K562 (cell line): ENCODE results near the gene TBR1. TPM values are rescaled to one million over a fixed set of nuclear protein-coding genes. Genes with fewer than 3 reads are reported as not detected.

ENCODE experiments used
- ATAC-seq: fragments of 200-7000 bp; cut with Tn5 transposase; 3 replicates; pipeline ENCODE4 v1.9.1; 2020; ENCODE audit warnings: moderate library complexity
- BruUV-seq: library from RNA; stranded (reverse); fragments of 400-500 nt; replicated peaks from 2 replicates; lab custom pipeline; 2021; lab: Mats Ljungman, UMichigan
- CTCF ChIA-PET: fragments of 300-600 bp; formaldehyde crosslinking; extraction: SDS; loops from one replicate; lab custom pipeline; 2021; ENCODE audit warnings: low intra/inter-chr PET ratio; lab: Yijun Ruan, JAX
- POLR2A ChIA-PET: fragments of 300-600, 350-650 bp; sonication (Branson Sonifier 250); formaldehyde crosslinking; extraction: SDS; loops from one replicate; lab custom pipeline; 2021; ENCODE audit warnings: antibody characterized with exemption, inconsistent platforms; lab: Yijun Ruan, JAX
- DNase-seq, 4 experiments: peaks; one replicate each; pipeline versions ENCODE4 v3.0.0 to v3.0.0-alpha.2; 2011 to 2018; ENCODE audit warnings: low spot score in 3 of 4, mixed read lengths in 3 of 4; ENCODE audit errors: extremely low read depth in 1 of 4
- FAIRE-seq: peaks from 2 replicates; lab custom pipeline; 2011; peaks lifted over from hg19 to GRCh38; lab: Jason Lieb, UNC
- H2AFZ ChIP-seq: 2 replicates; pipeline ENCODE4 v1.6.0; 2011; ENCODE audit warnings: low read depth, low read length, control low read depth, inconsistent platforms
- H3K27ac ChIP-seq: fragments of 200-600 bp; 3 replicates; pipeline ENCODE4 v1.8.0; 2011; ENCODE audit warnings: low read depth, mild to moderate bottlenecking, control low read depth, inconsistent platforms, low read length, moderate library complexity, mixed read lengths; ENCODE audit errors: extremely low read depth
- H3K27me3 ChIP-seq, 2 experiments: fragments of 300-600 bp in 1 of 2; 2 replicates in 1 of 2; 3 replicates in 1 of 2; pipeline versions ENCODE4 v1.6.0 to v1.8.0; 2011; ENCODE audit warnings: inconsistent platforms in 2 of 2, low read length in 2 of 2, mild to moderate bottlenecking in 1 of 2, mixed read lengths in 1 of 2, moderate library complexity in 1 of 2; ENCODE audit not compliant: control insufficient read depth in 2 of 2, insufficient read depth in 2 of 2
- H3K36me3 ChIP-seq: fragments of 300-600 bp; 3 replicates; pipeline ENCODE4 v1.8.0; 2011; ENCODE audit warnings: mild to moderate bottlenecking, low read length, inconsistent platforms; ENCODE audit not compliant: control insufficient read depth, insufficient read depth
- H3K4me1 ChIP-seq, 2 experiments: fragments of 200-600 bp in 1 of 2; replicated peaks in 1 of 2; 2 replicates in 1 of 2; 3 replicates in 1 of 2; pipeline versions ENCODE4 v1.5.1 to v1.8.0; 2011; ENCODE audit warnings: inconsistent platforms in 2 of 2, low read length in 2 of 2, mild to moderate bottlenecking in 1 of 2, mixed read lengths in 1 of 2, moderate library complexity in 1 of 2; ENCODE audit not compliant: control insufficient read depth in 2 of 2, insufficient read depth in 2 of 2
- H3K4me2 ChIP-seq: 2 replicates; pipeline ENCODE4 v1.6.1; 2011; ENCODE audit warnings: low read length, control low read depth, inconsistent platforms, mixed read lengths; ENCODE audit not compliant: insufficient read depth
- H3K4me3 ChIP-seq: fragments of 200-600 bp; sonication (generic), shearing (Covaris generic); 2 replicates; pipeline ENCODE4 v1.5.1; 2016; ENCODE audit warnings: control low read depth, inconsistent platforms
- H3K79me2 ChIP-seq: fragments of 200-600 bp; 3 replicates; pipeline ENCODE4 v1.8.0; 2011; ENCODE audit warnings: low read length, inconsistent platforms; ENCODE audit not compliant: control insufficient read depth, insufficient read depth
- H3K9ac ChIP-seq, 2 experiments: 2 replicates each; pipeline versions ENCODE4 v1.6.0 to v1.6.1; 2011; ENCODE audit warnings: low read depth in 2 of 2, low read length in 2 of 2, control low read depth in 1 of 2, inconsistent platforms in 1 of 2, mild to moderate bottlenecking in 1 of 2, mixed read lengths in 1 of 2; ENCODE audit not compliant: insufficient read depth in 1 of 2
- H3K9me1 ChIP-seq: one replicate; pipeline ENCODE4 v1.6.0; 2011; ENCODE audit warnings: inconsistent platforms, mild to moderate bottlenecking, low read length, moderate library complexity; ENCODE audit not compliant: control insufficient read depth, insufficient read depth
- H3K9me3 ChIP-seq: replicated peaks from 2 replicates; pipeline ENCODE4 v1.5.1; 2011; ENCODE audit warnings: low read depth, low read length, inconsistent platforms; ENCODE audit not compliant: control insufficient read depth, insufficient read depth
- H4K20me1 ChIP-seq: replicated peaks from 2 replicates; pipeline ENCODE4 v1.6.1; 2011; ENCODE audit warnings: low read length, inconsistent platforms, mixed read lengths; ENCODE audit not compliant: control insufficient read depth, insufficient read depth
- HMGN3 ChIP-seq: IDR thresholded peaks from 2 replicates; pipeline ENCODE4 v1.6.1; 2011; ENCODE audit warnings: borderline replicate concordance, low read depth, mild to moderate bottlenecking, mixed read lengths, low read length; ENCODE audit not compliant: insufficient read length; ENCODE audit errors: extremely low read depth
- MGA ChIP-seq: fragments of 450-650 bp; IDR thresholded peaks from 2 replicates; pipeline ENCODE4 v1.6.1; 2016; ENCODE audit warnings: mild to moderate bottlenecking, moderate library complexity
- WGBS: fragments of 100-300 bp; shearing (Covaris generic); methylation state at CpG from one replicate; pipeline ENCODE4 v1.1.6; 2016; ENCODE audit warnings: low coverage, mixed read lengths; ENCODE audit not compliant: insufficient coverage; ENCODE audit errors: missing lambda C conversion rate; 5-methylcytosine and 5-hydroxymethylcytosine counted together
- in situ Hi-C: fragments of 300-500 bp; cut with MboI; formaldehyde crosslinking; loops from 4 replicates; pipeline ENCODE4 v1.15.0; 2018; ENCODE audit warnings: inconsistent platforms, mixed read lengths
- intact Hi-C: fragments of 100-400 bp; cut with micrococcal nuclease; formaldehyde crosslinking; loops from 2 replicates; pipeline ENCODE4 v1.14.2; 2022
- polyA plus RNA-seq, 8 experiments: library from polyadenylated mRNA; depleted of rRNA in 4 of 8; stranded (reverse) in 5 of 8; unstranded in 3 of 8; fragments of >200 nt; fragmentation: Nextera tagmentation in 2 of 8; fragmentation: Illumina TruSeq in 1 of 8; extraction: Ambion mirVana in 2 of 8; extraction: Trizol in 1 of 8; gene quantifications; 2 replicates each; pipeline versions ENCODE4 v1.2.1 to v1.2.3, GENCODE V29; 2011 to 2014; ENCODE audit warnings: inconsistent platforms in 1 of 8, missing spikeins in 1 of 8
- total RNA-seq, 7 experiments: library from RNA; depleted of rRNA in 6 of 7; stranded (reverse); fragments of >200 nt in 6 of 7; fragmentation: Illumina TruSeq in 2 of 7; extraction: Trizol in 2 of 7; gene quantifications; 2 replicates each; pipeline versions ENCODE4 v1.2.1 to v1.2.3, GENCODE V29; 2011 to 2021; ENCODE audit warnings: low replicate concordance in 1 of 7

The TBR1 gene
- total and polyA plus RNA-seq, 9 of the 15 experiments (the other 6 are each of a cell fraction or from before 2014, with no cell fraction given) = 0.01 to 0.09 TPM; not detected in 7

GRCh38 chr2:161414042-161415033 lies 1.8 kb upstream of the TBR1 start (continued):
- TF ChIP-seq HMGN3 = no peak

DNA sequence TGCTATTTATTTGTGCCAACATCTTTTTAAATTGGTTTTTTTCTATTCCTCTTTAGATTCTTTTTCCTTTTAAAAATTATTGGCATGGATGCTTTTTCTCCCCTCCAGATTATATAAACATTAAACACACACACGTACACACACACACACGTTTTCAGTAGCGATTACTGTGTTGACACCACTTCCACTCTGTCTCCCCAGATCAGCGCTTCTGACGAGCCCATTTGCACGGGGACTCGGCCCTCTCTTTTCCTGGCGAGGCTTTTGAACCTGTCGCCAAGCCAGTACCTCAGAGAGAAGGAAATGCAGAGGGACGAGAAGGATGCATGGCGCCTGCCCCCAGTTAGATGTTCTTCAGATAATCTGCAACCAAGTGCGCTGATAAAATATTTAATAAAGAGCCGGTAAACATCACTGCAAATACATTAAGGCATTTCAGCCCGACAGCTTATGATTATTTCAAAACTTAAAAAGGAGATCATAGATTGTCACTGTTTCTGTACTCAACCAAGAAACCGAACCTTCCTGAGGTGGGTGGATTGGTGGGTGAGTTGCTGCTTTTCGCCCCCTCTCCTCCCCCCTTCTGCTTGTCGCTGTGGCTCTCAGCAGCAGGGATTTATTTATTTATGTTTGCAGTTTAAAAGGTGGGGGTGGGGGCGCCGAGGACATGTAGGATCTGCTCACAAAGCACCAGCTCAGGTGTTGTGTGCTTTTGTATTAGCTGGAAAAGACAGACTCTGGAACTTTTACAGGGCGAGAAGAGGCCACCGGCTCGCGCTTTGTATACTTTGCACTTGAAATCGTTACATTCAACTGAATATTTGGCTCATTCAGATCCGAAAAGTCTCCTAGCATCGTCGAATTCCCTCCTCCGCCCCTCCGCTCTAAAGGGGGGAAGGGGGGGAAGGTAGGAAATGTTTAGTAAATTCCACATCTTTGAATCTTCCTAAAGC lies 787 bp upstream of the TBR1 start:
- CTCF ChIA-PET = no interaction called here
- H4K20me1 ChIP-seq = no peaks in the 10 kb centered on the region
- no peaks in the 10 kb centered on the region for H3K9me3 ChIP-seq
- intact Hi-C loops (loop anchor here (5.0 kb wide), 1 partner anchor 108 kb away; the partner anchor contains the start of gene PSMD14), in situ Hi-C loops (no loop called here)
- POLR2A ChIA-PET = interaction anchor here (0.8 to 1.1 kb wide), 2 partner anchors 10 to 25 kb away, joined by 3 read pairs; no protein-coding TSS in a partner anchor
- no peak for DNase-seq
- 0 out of 2 replicates have a peak overlapping the region, but pooled peaks have one; percentile 76 for H2AFZ ChIP-seq
- no peak for FAIRE-seq
- peak; percentile 7 for ATAC-seq
- no peaks in the 10 kb centered on the region for H3K9me1 ChIP-seq
- H3K27ac ChIP-seq = no peak overlapping the region
- H3K79me2 ChIP-seq = no peaks in the 10 kb centered on the region
- H3K9ac ChIP-seq = peak overlapping the region; percentile 35 to 91; a peak in 3 of 4 replicates
- H3K4me2 ChIP-seq = peak overlapping the region; percentile 69
- BruUV-seq = no TSS peak
- peaks cover 10% of the 10 kb centered on the region; the same call in 2 of the 3 replicates for H3K36me3 ChIP-seq
- H3K4me1 ChIP-seq = peaks cover 8 to 28% of the 10 kb centered on the region in 2 experiments; a peak in 4 of 5 replicates
- H3K27me3 ChIP-seq = peaks cover 51 to 53% of the 10 kb centered on the region in 2 experiments
- WGBS = 27% methylated on average over 28 of the region's 29 CpGs
- H3K4me3 ChIP-seq = peak overlapping the region; percentile 35
- TF ChIP-seq MGA = 0 out of 2 replicates have a peak, but pooled peaks have one; percentile 36
